Sigmoid colon (tissue), 7 donors: ENCODE results near the gene PSMG4. TPM values are rescaled to one million over a fixed set of nuclear protein-coding genes. Genes with fewer than 3 reads are reported as not detected.

ENCODE experiments used
- DNase-seq: peaks from one replicate; pipeline ENCODE4 v3.0.0-alpha.2; 2019
- H3K27ac ChIP-seq, 4 donors: fragments of 200-600 bp; sonication (generic); one replicate each; pipeline ENCODE4 v1.5.1; 2016 to 2019; ENCODE audit warnings: mild to moderate bottlenecking in 1 of 4
- H3K27me3 ChIP-seq, 3 donors: fragments of 200-600 bp; sonication (generic); one replicate each; pipeline ENCODE4 v1.5.1; 2019; ENCODE audit warnings: mild to moderate bottlenecking in 1 of 3
- H3K36me3 ChIP-seq, 4 donors: fragments of 200-600 bp; sonication (generic); one replicate each; pipeline ENCODE4 v1.5.1; 2016 to 2019
- H3K4me1 ChIP-seq, 4 donors: fragments of 200-600 bp; sonication (generic); one replicate each; pipeline ENCODE4 v1.5.1; 2017 to 2019
- H3K4me3 ChIP-seq, 4 donors: fragments of 200-600 bp; sonication (generic); one replicate each; pipeline ENCODE4 v1.5.1; 2017 to 2019; ENCODE audit warnings: mild to moderate bottlenecking in 2 of 4, moderate library complexity in 1 of 4
- H3K9me3 ChIP-seq, 4 donors: fragments of 200-600 bp in 3 of 4; sonication (generic) in 3 of 4; one replicate each; pipeline versions ENCODE4 v1.5.1 to v1.6.1; 2013 to 2019
- CTCF ChIP-seq, 4 experiments: fragments of 450-650 bp in 3 of 4; fragments of 200-600 bp in 1 of 4; IDR thresholded peaks; one replicate each; pipeline ENCODE4 v1.5.1; 2016 to 2019; ENCODE audit warnings: antibody characterized with exemption in 4 of 4, mild to moderate bottlenecking in 3 of 4, moderate library complexity in 2 of 4
- EP300 ChIP-seq, 4 donors: sonication (generic); formaldehyde crosslinking; IDR thresholded peaks; one replicate each; pipeline ENCODE4 v1.6.1; 2017; ENCODE audit warnings: antibody characterized with exemption in 4 of 4
- POLR2A ChIP-seq, 2 donors: fragments of 450-650 bp; IDR thresholded peaks; one replicate each; pipeline ENCODE4 v1.6.1; 2016; ENCODE audit warnings: antibody characterized with exemption in 2 of 2, mild to moderate bottlenecking in 2 of 2, moderate library complexity in 2 of 2
- POLR2AphosphoS5 ChIP-seq, 4 donors: sonication (generic); formaldehyde crosslinking; IDR thresholded peaks; one replicate each; pipeline ENCODE4 v1.6.1; 2017; ENCODE audit warnings: antibody characterized with exemption in 4 of 4
- WGBS, 2 donors: extraction: QIAGEN DNeasy Blood & Tissue Kit; methylation state at CpG; one replicate each; pipeline ENCODE4 v1.1.7; 2013; 5-methylcytosine and 5-hydroxymethylcytosine counted together
- intact Hi-C: fragments of 100-400 bp; cut with DNase I; formaldehyde crosslinking; loops from one replicate; pipeline ENCODE4 v1.15.1; 2023
- polyA plus RNA-seq, 3 donors: library from polyadenylated mRNA; stranded (reverse); fragments of 200-250 nt; gene quantifications; one replicate each; pipeline ENCODE4 v1.2.3, GENCODE V29; 2013
- total RNA-seq, 4 donors: library from RNA; depleted of rRNA; stranded (reverse); fragments of >200 nt; gene quantifications; one replicate each; pipeline ENCODE4 v1.1.0, GENCODE V29; 2016
- donor health status: healthy with polysubstance abuse.
- donor health status: Bipolar disorder and iron deficiency.
- donor health status: healthy.

PSMG4 gene
- total and polyA plus RNA-seq, 7 donors: 14.6 to 39.0 (median 30.0) TPM

- peak; percentile 46 for DNase-seq
- 91% methylated on average over 32 of the region's 32 CpGs for WGBS, 2 donors
- H3K4me3 ChIP-seq: no peak overlapping the region
- H3K36me3 ChIP-seq: peaks cover 0 to 16% (median 0%) of the 10 kb centered on the region in 4 donors
- no peaks in the 10 kb centered on the region for H3K9me3 ChIP-seq
- TF ChIP-seq EP300 (IDR thresholded peaks at IDR 0.05) (no peak), POLR2A (IDR thresholded peaks at IDR 0.05) (no peak), CTCF (IDR thresholded peaks at IDR 0.05) (no peak), POLR2AphosphoS5 (IDR thresholded peaks at IDR 0.05) (no peak)
- intact Hi-C loops: no loop called here
- no peaks in the 10 kb centered on the region for H3K27me3 ChIP-seq
- no peak overlapping the region for H3K27ac ChIP-seq
- H3K4me1 ChIP-seq: no peaks in the 10 kb centered on the region
Observed at GRCh38 chr6:3292431-3293197, 33.9 kb downstream of the PSMG4 start.

GRCh38 chr6:3293271-3294155, 34.8 kb downstream of the PSMG4 start:
- no peaks in the 10 kb centered on the region for H3K27me3 ChIP-seq

GRCh38 chr6:3294396-3294795, 35.6 kb downstream of the PSMG4 start:
- no peaks in the 10 kb centered on the region for H3K27me3 ChIP-seq
- peak; percentile 14 for DNase-seq
- intact Hi-C loops: no loop called here
- H3K4me1 ChIP-seq: no peaks in the 10 kb centered on the region
- H3K27ac ChIP-seq: no peak overlapping the region
- H3K36me3 ChIP-seq: peaks cover 0 to 19% (median 0%) of the 10 kb centered on the region in 4 donors
- TF ChIP-seq CTCF (IDR thresholded peaks at IDR 0.05): no peak
- TF ChIP-seq POLR2AphosphoS5 (IDR thresholded peaks at IDR 0.05): no peak
- TF ChIP-seq POLR2A (IDR thresholded peaks at IDR 0.05): no peak
- no peak for TF ChIP-seq EP300 (IDR thresholded peaks at IDR 0.05)
- WGBS, 2 donors: 82 to 83% methylated on average over 8 of the region's 8 CpGs
- H3K4me3 ChIP-seq: no peak overlapping the region
- H3K9me3 ChIP-seq: no peaks in the 10 kb centered on the region

More at GRCh38 chr6:3293271-3294155, 34.8 kb downstream of the PSMG4 start:
- Histone ChIP-seq H3K4me1 (no peaks in the 10 kb centered on the region), H3K4me3 (no peak overlapping the region), H3K36me3 (peaks cover 0 to 19% (median 0%) of the 10 kb centered on the region in 4 donors), H3K27ac (no peak overlapping the region), H3K9me3 (no peaks in the 10 kb centered on the region)
- peak; percentile 51 for DNase-seq
- TF ChIP-seq POLR2A (IDR thresholded peaks at IDR 0.05) (no peak), POLR2AphosphoS5 (IDR thresholded peaks at IDR 0.05) (no peak), CTCF (IDR thresholded peaks at IDR 0.05) (no peak), EP300 (IDR thresholded peaks at IDR 0.05) (no peak)
- WGBS, 2 donors: 89 to 90% methylated on average over 26 of the region's 26 CpGs
- intact Hi-C loops: no loop called here

- peak; percentile 50 for DNase-seq
- intact Hi-C loops: no loop called here
- Histone ChIP-seq H3K27ac (no peak overlapping the region), H3K27me3 (no peaks in the 10 kb centered on the region), H3K4me1 (no peaks in the 10 kb centered on the region), H3K36me3 (peaks cover 0 to 19% (median 0%) of the 10 kb centered on the region in 4 donors), H3K9me3 (no peaks in the 10 kb centered on the region), H3K4me3 (no peak overlapping the region)
- WGBS, 2 donors: 71 to 73% methylated on average over 29 of the region's 29 CpGs
- no peak for TF ChIP-seq POLR2AphosphoS5 (IDR thresholded peaks at IDR 0.05)
- TF ChIP-seq EP300 (IDR thresholded peaks at IDR 0.05): no peak
- TF ChIP-seq CTCF (IDR thresholded peaks at IDR 0.05): no peak
- no peak for TF ChIP-seq POLR2A (IDR thresholded peaks at IDR 0.05)
Observed at GRCh38 chr6:3294921-3295871, 36.4 kb downstream of the PSMG4 start.
